GM13977 (cell line): ENCODE measurements around the gene KCNQ1.

ENCODE experiments used
- DNase-seq: peaks from one replicate; pipeline ENCODE4 v3.0.0; 2012; ENCODE audit warnings: low spot score
- CTCF ChIP-seq: IDR thresholded peaks from 2 replicates; pipeline ENCODE4 v1.5.1; 2012; ENCODE audit warnings: mild to moderate bottlenecking, control low read depth; ENCODE audit not compliant: insufficient read depth; ENCODE audit errors: extremely low read depth, missing control alignments
- in situ Hi-C: fragments of 300-500 bp; cut with MboI; formaldehyde crosslinking; loops from one replicate; pipeline ENCODE4 v1.12.0; 2022; ENCODE audit warnings: low sequenced_read_pairs, low pct_unique_long_range_greater_than_20kb, mixed read lengths, inconsistent platforms; ENCODE audit not compliant: unreplicated experiment

Gene KCNQ1

GRCh38 chr11:2816523-2816922, 371.7 kb downstream of the KCNQ1 start:
- DNase-seq: no peak
- no peak for TF ChIP-seq CTCF
- in situ Hi-C loops: no loop called here

- TF ChIP-seq CTCF: no peak
- DNase-seq: no peak
- in situ Hi-C loops: no loop called here
Observed at GRCh38 chr11:2816941-2817421, 372.2 kb downstream of the KCNQ1 start.

GRCh38 chr11:2817431-2817830, 372.6 kb downstream of the KCNQ1 start:
- TF ChIP-seq CTCF: no peak
- in situ Hi-C loops: no loop called here
- DNase-seq: no peak

- TF ChIP-seq CTCF: no peak
- DNase-seq: no peak
- in situ Hi-C loops: no loop called here
Observed at GRCh38 chr11:2818021-2818420, 373.2 kb downstream of the KCNQ1 start.

- DNase-seq: no peak
- no peak for TF ChIP-seq CTCF
Observed at GRCh38 chr11:2818503-2818902, 373.7 kb downstream of the KCNQ1 start.

GRCh38 chr11:2819316-2819715, 374.5 kb downstream of the KCNQ1 start:
- in situ Hi-C loops: no loop called here
- no peak for DNase-seq

More at GRCh38 chr11:2818503-2818902, 373.7 kb downstream of the KCNQ1 start:
- in situ Hi-C loops: no loop called here

More at GRCh38 chr11:2819316-2819715, 374.5 kb downstream of the KCNQ1 start:
- TF ChIP-seq CTCF: no peak
